ENCODE data around the gene KDM4B. TPM values are rescaled to one million over a fixed set of nuclear protein-coding genes. Genes with fewer than 3 reads are reported as not detected.

The KDM4B gene
- total RNA-seq, 4 donors from 2014 or later, result 18.4 to 94.7 (median 25.6) TPM

GRCh38 chr19:4984438-4984990, 15.6 kb downstream of the KDM4B start:
- no peaks in the 10 kb centered on the region for H3K27me3 ChIP-seq
- H3K4me1 ChIP-seq, result peaks cover 0 to 14% of the 10 kb centered on the region in 2 donors
- no peak overlapping the region for H3K4me3 ChIP-seq
- H3K9me3 ChIP-seq, result no peaks in the 10 kb centered on the region
- intact Hi-C loops (cut with DNase I; ENCODE audit: low total_unique reads), result no loop called here
- TF ChIP-seq, protein P1, sequence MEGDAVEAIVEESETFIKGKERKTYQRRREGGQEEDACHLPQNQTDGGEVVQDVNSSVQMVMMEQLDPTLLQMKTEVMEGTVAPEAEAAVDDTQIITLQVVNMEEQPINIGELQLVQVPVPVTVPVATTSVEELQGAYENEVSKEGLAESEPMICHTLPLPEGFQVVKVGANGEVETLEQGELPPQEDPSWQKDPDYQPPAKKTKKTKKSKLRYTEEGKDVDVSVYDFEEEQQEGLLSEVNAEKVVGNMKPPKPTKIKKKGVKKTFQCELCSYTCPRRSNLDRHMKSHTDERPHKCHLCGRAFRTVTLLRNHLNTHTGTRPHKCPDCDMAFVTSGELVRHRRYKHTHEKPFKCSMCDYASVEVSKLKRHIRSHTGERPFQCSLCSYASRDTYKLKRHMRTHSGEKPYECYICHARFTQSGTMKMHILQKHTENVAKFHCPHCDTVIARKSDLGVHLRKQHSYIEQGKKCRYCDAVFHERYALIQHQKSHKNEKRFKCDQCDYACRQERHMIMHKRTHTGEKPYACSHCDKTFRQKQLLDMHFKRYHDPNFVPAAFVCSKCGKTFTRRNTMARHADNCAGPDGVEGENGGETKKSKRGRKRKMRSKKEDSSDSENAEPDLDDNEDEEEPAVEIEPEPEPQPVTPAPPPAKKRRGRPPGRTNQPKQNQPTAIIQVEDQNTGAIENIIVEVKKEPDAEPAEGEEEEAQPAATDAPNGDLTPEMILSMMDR (IDR thresholded peaks at IDR 0.05), result no peak
- TF ChIP-seq POLR2A (IDR thresholded peaks at IDR 0.05), result no peak
- no peaks in the 10 kb centered on the region for H3K36me3 ChIP-seq
- no peak for DNase-seq
- H3K27ac ChIP-seq, result no peak overlapping the region

GRCh38 chr19:4985551-4985991, 16.7 kb downstream of the KDM4B start:
- TF ChIP-seq POLR2A (IDR thresholded peaks at IDR 0.05), result no peak
- TF ChIP-seq, protein P1 (IDR thresholded peaks at IDR 0.05), result no peak
- peak overlapping the region in 1 of 2 donors; percentile 34 for H3K27ac ChIP-seq
- H3K9me3 ChIP-seq, result no peaks in the 10 kb centered on the region
- no peak overlapping the region for H3K4me3 ChIP-seq
- no peaks in the 10 kb centered on the region for H3K27me3 ChIP-seq
- H3K36me3 ChIP-seq, result no peaks in the 10 kb centered on the region
- H3K4me1 ChIP-seq, result peaks cover 0 to 14% of the 10 kb centered on the region in 2 donors
- intact Hi-C loops (cut with DNase I; ENCODE audit: low total_unique reads), result no loop called here
- DNase-seq, result no peak

DNA sequence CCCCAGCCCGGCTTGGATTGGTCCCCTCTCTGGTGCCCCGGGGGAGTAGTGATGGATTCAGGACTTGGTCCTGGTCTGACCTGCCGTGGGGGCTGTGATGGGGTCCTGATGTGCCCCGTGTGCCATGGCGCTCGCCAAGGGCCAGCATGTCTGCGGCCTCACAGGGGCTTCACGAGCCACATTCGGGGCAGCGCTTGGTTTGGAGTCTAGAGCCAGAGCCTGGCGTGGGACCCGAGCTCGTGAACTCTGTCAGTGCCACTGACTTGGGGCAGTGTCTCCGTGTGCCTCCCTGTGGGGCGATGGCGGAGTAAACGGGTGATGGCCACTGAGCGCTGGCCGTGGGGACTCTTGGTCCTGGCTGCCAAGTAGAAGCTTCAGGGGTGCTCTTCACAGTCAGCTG, 17.1 kb downstream of the KDM4B start:
- Histone ChIP-seq H3K9me3 (no peaks in the 10 kb centered on the region), H3K4me1 (peaks cover 0 to 14% of the 10 kb centered on the region in 2 donors), H3K36me3 (no peaks in the 10 kb centered on the region), H3K4me3 (no peak overlapping the region), H3K27me3 (no peaks in the 10 kb centered on the region), H3K27ac (peak overlapping the region in 1 of 2 donors; percentile 34)
- DNase-seq, result no peak
- no peak for TF ChIP-seq POLR2A (IDR thresholded peaks at IDR 0.05)
- TF ChIP-seq, protein P1 (IDR thresholded peaks at IDR 0.05), result no peak
- intact Hi-C loops (cut with DNase I; ENCODE audit: low total_unique reads), result no loop called here

DNA sequence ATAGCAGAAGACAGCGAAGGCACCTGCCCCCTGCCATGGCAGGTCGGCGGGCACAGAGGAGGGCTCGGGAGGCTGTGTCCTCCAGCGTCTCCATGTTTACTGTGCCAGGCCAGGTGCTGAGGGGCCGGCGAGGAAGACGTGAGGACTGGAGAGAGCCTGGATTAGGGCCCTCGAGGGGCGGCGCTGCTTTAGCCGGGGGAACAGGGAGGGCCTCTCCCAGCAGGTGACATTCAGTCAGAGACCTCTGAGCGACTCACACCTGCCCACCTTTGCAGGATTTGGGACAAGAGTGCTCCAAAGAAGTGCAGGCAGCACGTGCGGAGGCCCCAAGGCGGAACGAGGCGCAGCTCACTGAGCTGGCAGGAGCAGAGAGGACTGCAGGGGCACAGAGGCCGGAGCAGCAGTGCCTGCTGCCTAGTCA, 17.6 kb downstream of the KDM4B start:
- H3K9me3 ChIP-seq, result no peaks in the 10 kb centered on the region
- intact Hi-C loops (cut with DNase I; ENCODE audit: low total_unique reads), result no loop called here
- TF ChIP-seq, protein P1 (IDR thresholded peaks at IDR 0.05), result no peak
- no peak for TF ChIP-seq POLR2A (IDR thresholded peaks at IDR 0.05)
- DNase-seq, result no peak
- H3K27me3 ChIP-seq, result no peaks in the 10 kb centered on the region
- H3K27ac ChIP-seq, result peak overlapping the region in 1 of 2 donors; percentile 34
- peaks cover 0 to 14% of the 10 kb centered on the region in 2 donors for H3K4me1 ChIP-seq
- H3K36me3 ChIP-seq, result no peaks in the 10 kb centered on the region
- H3K4me3 ChIP-seq, result no peak overlapping the region

DNA sequence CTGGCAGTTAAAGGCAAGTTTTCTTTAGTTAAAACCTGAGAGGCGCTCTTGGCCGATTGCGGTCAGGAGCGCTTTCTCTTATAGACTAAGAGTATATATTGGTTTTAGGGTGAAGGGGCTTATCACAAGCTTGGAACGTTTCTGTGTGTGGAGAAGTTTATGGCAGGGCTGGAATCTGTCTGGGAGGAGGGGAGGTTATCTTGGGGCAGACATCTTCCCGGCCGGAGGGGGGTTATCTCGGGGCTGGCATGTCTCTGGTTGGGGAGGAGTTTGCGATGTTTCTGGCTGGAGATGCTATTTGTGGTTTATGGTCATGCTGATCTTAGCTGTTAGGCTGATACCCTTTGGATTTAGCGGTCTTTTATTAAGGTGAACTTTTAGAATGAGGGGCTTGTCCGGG, 18.3 kb downstream of the KDM4B start:
- no peak for DNase-seq
- no peak overlapping the region for H3K4me3 ChIP-seq
- H3K27ac ChIP-seq, result peak overlapping the region; percentile 66 to 69
- peaks cover 0 to 14% of the 10 kb centered on the region in 2 donors for H3K4me1 ChIP-seq
- intact Hi-C loops (cut with DNase I; ENCODE audit: low total_unique reads), result no loop called here
- no peaks in the 10 kb centered on the region for H3K27me3 ChIP-seq
- H3K9me3 ChIP-seq, result peaks cover 0 to 4% of the 10 kb centered on the region in 2 donors
- TF ChIP-seq, protein P1 (IDR thresholded peaks at IDR 0.05), result no peak
- no peak for TF ChIP-seq POLR2A (IDR thresholded peaks at IDR 0.05)
- no peaks in the 10 kb centered on the region for H3K36me3 ChIP-seq

Measured in uterus (tissue), 4 donors.